Measurements from ENCODE around the gene ROBO3.

The ROBO3 gene

DNA sequence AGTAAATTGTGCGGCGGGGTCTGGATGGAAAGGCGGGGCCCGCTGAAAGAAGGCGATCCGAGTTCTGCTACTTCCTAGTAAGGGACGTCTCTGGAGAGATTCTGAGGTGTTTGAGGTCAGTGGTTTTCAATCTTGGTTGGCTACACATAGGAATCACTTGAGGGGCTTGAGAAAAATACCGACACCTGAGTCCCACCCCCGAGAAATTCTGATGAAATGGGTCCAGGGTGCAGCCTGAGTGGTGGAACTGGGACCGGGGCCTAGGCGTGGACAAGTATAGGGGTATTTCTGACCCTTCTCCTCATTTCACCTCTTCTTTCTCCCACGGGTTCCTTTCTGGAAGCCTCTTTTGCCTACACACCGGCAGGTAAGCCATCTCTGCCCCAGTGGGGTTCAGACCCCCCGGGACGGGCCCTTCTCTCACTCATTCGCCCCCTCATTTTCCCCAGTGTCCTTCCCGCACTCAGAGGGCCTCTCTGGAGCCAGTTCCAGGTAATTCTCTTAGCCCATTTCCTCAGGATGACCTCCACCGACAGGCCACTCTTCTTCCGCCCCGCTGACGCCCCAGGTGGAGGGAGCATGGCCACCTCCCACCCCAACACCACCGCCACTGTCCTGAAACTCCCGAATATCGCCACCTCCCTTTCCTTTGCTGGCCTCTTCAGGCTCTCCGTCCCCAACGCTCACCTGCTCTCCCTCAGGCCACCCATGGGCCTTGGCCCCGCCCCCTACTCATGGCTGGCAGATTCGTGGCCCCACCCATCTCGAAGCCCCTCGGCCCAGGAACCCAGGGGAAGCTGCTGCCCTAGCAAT, 11.8 kb downstream of the ROBO3 start:
- no peak for DNase-seq

GRCh38 chr11:124877631-124877909, 12.3 kb downstream of the ROBO3 start:
- no peak for DNase-seq

DNA sequence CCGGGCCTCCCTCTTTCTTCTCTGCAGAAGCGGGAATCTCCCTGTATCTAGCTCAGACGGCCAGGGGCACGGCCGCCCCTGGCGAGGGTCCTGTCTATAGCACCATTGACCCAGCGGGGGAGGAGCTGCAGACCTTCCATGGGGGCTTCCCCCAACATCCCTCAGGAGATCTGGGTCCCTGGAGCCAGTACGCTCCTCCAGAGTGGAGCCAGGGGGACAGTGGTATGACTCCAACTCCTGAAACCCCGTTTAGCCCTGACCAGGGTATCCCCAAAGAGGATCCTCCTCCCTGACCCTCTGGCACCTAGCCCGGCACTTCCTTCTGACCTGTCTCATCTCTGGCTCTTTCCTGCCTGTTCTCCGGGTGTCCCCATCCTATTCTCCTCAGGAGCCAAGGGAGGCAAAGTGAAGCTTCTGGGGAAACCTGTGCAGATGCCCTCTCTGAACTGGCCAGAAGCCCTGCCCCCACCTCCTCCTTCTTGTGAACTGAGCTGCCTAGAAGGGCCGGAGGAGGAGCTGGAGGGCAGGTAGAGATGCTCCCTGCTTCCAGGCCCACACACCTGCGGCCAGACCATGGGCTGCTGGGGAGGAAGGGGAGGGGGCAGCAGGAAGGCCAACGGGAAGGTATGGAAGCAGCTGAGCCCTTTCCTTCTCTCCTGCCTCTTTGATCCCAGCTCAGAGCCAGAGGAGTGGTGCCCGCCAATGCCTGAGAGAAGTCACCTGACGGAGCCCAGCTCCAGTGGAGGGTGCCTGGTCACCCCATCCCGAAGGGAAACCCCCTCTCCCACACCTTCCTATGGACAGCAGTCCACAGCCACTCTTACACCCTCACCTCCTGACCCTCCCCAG, 12.9 kb downstream of the ROBO3 start:
- DNase-seq = no peak

DNA sequence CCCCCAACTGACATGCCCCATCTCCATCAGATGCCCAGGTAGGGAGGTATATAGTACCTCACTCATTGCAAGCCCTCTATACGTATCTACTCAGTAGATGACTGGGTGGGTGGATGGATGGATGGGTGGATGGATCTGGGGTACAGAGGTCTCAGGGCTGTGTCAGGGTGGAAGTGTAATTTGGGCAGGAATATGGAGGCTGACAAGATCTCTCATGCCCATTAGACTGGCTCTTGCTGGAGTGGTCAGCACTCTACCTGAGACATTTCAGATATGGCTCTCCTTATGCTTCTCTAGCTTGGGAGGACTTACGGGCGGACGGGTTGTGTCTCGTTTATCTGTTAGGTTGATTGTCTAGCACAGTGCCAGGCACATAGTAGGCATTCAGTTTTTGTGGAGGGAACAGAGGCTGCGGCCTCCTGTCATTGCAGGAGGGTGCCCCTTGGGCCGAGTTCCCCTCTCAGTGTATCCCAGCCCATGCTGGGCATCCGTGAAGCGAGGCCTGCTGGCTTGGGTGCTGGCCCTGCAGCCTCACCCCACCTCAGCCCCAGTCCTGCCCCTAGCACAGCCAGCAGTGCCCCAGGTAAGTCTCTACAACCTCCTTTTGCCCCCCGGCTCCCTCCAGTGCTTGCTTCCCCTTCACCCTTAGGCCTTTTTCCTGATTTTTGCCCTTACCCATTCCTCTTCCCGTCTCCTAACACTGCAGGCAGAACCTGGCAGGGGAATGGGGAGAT, 13.7 kb downstream of the ROBO3 start:
- DNase-seq = no peak

- DNase-seq = no peak
These were observed 14.5 kb downstream of the ROBO3 start for GRCh38 chr11:124879493-124880289.

DNA sequence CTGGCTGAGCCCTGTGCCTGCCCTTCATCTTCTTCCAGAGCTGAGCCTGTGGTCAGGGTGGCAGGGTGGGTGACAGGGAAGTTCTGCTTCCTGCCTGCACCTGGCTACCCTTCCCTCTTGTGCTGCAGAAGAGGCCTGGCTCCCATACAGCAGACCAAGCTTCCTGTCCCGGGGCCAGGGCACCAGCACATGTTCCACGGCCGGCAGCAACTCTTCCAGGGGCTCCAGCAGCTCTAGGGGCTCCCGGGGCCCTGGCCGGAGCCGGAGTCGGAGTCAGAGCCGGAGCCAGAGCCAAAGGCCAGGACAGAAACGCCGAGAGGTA, 15.0 kb downstream of the ROBO3 start:
- no peak for DNase-seq

DNA sequence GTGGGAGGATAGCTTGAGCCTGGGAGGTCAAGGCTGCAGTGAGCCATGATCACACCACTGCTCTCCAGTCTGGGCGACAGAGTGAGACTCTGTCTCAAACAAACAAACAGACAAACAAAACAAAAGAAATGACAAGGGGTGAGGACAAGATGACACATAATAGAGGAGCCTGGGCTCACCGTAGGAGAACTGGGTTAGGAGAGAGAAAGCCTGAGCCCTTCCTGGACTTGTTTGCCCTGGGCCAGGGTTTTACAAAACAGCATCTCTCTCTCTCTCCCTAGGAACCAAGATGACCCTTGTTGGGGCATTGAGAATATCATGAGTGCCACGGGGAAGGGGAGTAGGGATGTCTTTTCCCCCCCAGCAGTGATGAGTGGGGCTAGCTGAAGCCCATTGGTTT, 15.7 kb downstream of the ROBO3 start:
- no peak for DNase-seq

GRCh38 chr11:124882339-124883071, 17.3 kb downstream of the ROBO3 start:
- no peak for DNase-seq

DNA sequence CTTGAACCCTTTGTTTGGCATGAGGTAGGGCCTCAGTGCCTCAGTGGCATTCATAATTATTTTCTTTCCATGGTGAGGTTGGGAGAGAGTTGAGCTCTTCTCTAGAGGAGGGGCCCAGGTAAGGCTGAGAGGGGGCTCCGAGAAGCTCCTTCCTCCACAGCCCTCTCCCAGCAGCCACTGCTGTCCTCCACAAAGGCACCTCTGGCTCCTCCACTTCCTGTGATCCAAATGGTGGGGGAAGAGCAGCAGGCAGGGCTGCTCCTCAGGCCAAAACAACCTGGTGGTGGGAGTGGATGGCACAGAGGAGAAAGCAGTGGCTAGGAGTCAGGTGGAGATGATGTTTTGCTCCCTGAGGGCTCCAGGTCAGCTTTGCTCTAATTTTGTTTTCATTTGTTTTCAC, 19.1 kb downstream of the ROBO3 start:
- DNase-seq = no peak

- no peak for DNase-seq
These were observed 19.7 kb downstream of the ROBO3 start for GRCh38 chr11:124884869-124885479.

DNA sequence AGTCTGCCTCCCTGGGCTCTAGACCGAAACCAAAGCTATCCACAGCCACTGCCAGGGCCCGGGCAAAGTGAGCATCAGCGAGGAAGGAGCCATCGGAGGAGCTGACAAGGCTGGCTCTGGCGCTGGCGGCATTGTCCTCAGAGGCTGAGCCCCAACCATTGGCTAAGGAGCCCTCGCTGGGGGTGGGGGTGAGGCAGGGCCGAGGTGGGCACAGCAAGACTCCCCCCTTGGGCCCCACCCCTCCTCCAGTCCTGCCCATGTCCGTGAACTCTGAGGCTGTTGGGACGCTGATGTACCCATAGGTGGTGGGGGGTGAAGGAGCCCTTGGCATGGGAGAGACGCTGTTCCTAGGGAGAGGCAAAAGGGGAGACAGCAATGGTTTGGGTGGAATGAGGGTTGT, 21.2 kb downstream of the ROBO3 start:
- DNase-seq = no peak

GRCh38 chr11:124886978-124887666, 21.9 kb downstream of the ROBO3 start:
- DNase-seq = no peak

GRCh38 chr11:124887667-124888013, 22.4 kb downstream of the ROBO3 start:
- DNase-seq = no peak

DNA sequence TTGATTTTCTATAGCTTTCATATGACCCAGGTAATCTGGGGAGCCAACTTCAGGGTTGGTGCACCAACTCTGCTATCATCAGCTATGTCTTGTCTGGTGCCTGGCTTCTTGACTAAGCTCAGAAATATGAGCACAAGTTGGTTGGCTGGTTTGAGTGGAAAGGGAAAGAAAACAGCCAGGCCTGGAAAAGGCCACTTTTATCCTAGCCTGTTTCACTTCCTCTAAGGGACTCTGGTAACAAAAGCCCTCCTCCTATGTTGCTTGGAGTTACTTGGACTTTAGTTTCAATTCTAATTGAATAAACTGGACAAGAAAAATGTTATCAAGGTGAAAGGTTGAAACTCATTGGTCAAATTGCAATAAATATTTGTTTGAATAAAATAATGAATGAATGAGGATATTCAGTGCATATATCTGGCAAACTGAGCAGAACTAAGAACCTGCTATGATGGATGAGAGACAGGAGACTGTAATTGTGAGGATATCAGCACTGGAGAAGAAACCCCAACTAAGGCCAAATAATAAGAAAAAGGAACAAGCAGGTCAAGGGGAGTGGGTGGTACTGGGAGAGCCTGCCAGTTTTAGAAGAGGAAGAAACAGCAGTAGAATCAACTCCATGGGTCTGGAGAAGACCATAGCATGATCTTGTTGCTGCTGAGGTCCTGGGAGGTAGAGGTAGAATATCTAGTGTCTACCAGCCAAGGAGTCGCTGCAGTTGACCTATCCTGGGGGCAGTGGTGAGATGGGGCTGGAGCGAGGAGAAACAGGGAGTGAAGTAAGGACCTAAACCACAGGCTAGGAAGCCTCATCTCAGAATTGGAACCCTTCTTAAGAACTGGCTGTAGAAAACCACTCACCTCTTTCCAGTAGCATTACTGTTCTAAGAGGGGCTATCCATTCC, 24.2 kb downstream of the ROBO3 start:
- DNase-seq = no peak

DNA sequence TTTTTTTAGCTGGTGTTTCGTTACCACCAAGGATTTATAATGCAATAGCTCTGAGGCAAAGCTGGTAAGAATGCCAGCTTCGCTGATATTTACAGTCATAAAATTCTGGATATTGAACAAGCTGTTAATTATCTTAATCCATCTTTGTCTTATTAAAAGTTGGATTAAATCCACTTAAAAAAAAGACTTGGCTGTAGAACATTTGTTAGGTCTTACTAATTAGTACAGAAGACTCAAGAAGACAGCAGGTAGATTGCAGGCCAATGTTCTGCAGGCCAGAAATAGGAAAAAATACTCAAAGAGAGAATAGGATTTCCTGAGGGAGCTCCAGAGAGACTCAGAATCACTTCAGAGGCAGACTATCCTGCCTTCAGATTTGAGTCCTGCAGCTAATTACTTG, 24.9 kb downstream of the ROBO3 start:
- DNase-seq = no peak

GRCh38 chr11:124890683-124891372, 25.6 kb downstream of the ROBO3 start:
- DNase-seq = no peak

GRCh38 chr11:124891373-124891861, 26.2 kb downstream of the ROBO3 start:
- DNase-seq = no peak

GRCh38 chr11:124892146-124892545, 26.9 kb downstream of the ROBO3 start:
- no peak for DNase-seq

DNA sequence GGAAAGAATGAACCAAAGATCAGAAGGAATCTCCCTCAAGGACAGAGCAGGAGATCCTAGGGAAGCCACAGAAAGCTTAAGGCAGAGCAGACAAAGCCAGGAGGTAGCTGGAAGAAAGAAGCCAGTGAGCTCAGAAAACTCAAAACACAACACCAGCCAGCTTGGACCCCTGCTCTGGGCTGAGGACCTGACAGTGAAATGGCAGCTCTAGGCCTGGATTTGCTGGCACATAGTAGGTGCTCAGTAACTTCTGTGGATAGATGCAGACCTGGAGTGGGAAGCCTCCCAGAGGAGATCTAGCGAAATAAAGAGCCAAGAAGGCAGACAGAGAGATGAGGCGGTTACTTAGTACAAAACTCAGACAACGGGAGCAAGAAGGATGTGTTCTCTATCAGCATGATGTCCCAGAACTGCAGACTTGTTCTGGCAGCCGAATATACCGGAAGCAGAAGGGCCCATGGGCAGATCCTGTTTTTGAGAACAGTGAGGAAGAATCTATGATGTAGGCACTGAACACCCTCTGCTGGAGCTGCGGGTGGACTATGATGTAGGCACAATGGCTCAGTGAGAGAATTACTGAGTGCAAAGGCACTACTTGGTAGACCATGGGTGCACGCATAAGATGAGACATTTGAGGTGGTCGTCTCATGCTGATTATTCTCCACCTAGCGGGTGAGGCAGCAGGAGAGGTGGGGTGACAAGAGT, 27.7 kb downstream of the ROBO3 start:
- no peak for DNase-seq
